Ascending aorta (tissue), 2 donors: ENCODE results near the gene REST. TPM values are rescaled to one million over a fixed set of nuclear protein-coding genes. Genes with fewer than 3 reads are reported as not detected.

Experiments used
- DNase-seq, 2 donors: peaks; one replicate each; pipeline ENCODE4 v3.0.0-alpha.2; 2019; ENCODE audit warnings: low spot score in 2 of 2
- H3K27ac ChIP-seq, 2 donors: fragments of 200-600 bp; sonication (generic); one replicate each; pipeline ENCODE4 v1.5.1; 2016 to 2017; ENCODE audit warnings: mild to moderate bottlenecking in 1 of 2
- H3K27me3 ChIP-seq: fragments of 200-600 bp; sonication (generic); one replicate; pipeline ENCODE4 v1.5.1; 2017
- H3K36me3 ChIP-seq, 2 donors: fragments of 200-600 bp; sonication (generic); one replicate each; pipeline ENCODE4 v1.5.1; 2016
- H3K4me1 ChIP-seq, 2 donors: fragments of 200-600 bp; sonication (generic); one replicate each; pipeline ENCODE4 v1.5.1; 2016 to 2017; ENCODE audit warnings: mild to moderate bottlenecking in 1 of 2
- H3K4me3 ChIP-seq, 2 donors: fragments of 200-600 bp; sonication (generic); one replicate each; pipeline ENCODE4 v1.5.1; 2016 to 2017; ENCODE audit warnings: mild to moderate bottlenecking in 1 of 2
- H3K9me3 ChIP-seq, 2 donors: fragments of 200-600 bp; sonication (generic); one replicate each; pipeline ENCODE4 v1.5.1; 2016
- intact Hi-C: fragments of 100-400 bp; cut with DNase I; formaldehyde crosslinking; loops from one replicate; pipeline ENCODE4 v1.15.1; 2023
- total RNA-seq: library from RNA; depleted of rRNA; stranded (reverse); fragments of >200 nt; gene quantifications from one replicate; pipeline ENCODE4 v1.1.0, GENCODE V29; 2016
- TF ChIP-seq, protein P1 (sequence below), 3 experiments: fragments of 200-600 bp in 2 of 3; fragments of 450-650 bp in 1 of 3; sonication (generic) in 2 of 3; IDR thresholded peaks; one replicate each; pipeline ENCODE4 v1.5.1; 2016 to 2019; ENCODE audit warnings: antibody characterized with exemption in 3 of 3, mild to moderate bottlenecking in 1 of 3, moderate library complexity in 1 of 3

REST gene
- total RNA-seq, 1 donor from 2014 or later: 86.5 TPM

DNA sequence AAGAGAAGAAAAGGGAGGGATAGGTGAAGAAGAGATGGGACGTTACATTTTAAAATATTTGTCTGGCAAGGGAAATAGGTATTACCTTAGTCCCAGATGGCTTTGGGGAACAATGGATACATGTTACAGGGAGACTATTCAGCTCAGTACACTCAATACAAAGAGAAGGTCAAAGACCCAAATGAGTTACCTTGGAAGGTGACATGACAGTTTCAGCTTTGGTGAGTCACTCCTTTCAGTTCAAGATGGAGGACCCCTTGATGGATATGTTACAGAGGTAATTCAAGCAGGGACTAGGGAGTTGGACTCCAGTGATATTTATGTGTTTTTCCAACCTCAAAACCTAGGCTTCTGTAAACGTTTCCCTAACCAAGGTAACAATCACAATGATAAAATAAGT is 64.7 kb downstream of the REST start:
- Histone ChIP-seq H3K9me3 (peaks cover 0 to 8% of the 10 kb centered on the region in 2 donors), H3K4me3 (no peak overlapping the region), H3K27me3 (no peaks in the 10 kb centered on the region), H3K27ac (no peak overlapping the region), H3K4me1 (peaks cover 5 to 10% of the 10 kb centered on the region in 2 donors), H3K36me3 (peaks cover 37 to 63% of the 10 kb centered on the region in 2 donors)
- TF ChIP-seq, protein P1, sequence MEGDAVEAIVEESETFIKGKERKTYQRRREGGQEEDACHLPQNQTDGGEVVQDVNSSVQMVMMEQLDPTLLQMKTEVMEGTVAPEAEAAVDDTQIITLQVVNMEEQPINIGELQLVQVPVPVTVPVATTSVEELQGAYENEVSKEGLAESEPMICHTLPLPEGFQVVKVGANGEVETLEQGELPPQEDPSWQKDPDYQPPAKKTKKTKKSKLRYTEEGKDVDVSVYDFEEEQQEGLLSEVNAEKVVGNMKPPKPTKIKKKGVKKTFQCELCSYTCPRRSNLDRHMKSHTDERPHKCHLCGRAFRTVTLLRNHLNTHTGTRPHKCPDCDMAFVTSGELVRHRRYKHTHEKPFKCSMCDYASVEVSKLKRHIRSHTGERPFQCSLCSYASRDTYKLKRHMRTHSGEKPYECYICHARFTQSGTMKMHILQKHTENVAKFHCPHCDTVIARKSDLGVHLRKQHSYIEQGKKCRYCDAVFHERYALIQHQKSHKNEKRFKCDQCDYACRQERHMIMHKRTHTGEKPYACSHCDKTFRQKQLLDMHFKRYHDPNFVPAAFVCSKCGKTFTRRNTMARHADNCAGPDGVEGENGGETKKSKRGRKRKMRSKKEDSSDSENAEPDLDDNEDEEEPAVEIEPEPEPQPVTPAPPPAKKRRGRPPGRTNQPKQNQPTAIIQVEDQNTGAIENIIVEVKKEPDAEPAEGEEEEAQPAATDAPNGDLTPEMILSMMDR (IDR thresholded peaks at IDR 0.05): no peak
- DNase-seq: no peak
- intact Hi-C loops: no loop called here

DNA sequence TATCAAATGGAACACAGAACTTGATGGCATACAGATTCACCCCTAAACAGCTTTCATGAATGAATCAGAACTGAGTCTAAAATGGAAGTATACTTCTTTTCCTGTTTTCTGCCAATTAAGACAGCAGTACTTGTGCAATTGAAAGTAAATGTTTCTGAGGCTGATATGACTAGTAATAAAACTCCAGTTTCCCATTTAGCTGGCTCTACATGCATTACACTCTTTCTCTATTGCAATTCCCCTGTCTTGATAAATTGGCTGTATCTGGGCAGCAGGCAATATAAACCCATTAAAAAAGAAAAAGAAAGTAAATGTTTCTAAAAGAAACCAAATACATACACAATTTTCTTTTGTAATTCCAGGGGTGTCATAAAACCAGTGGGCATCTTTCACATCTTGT is 65.1 kb downstream of the REST start:
- H3K4me3 ChIP-seq: no peak overlapping the region
- H3K36me3 ChIP-seq: peaks cover 36 to 61% of the 10 kb centered on the region in 2 donors
- H3K4me1 ChIP-seq: peaks cover 5 to 10% of the 10 kb centered on the region in 2 donors
- H3K27ac ChIP-seq: no peak overlapping the region
- no peaks in the 10 kb centered on the region for H3K27me3 ChIP-seq
- intact Hi-C loops: no loop called here
- DNase-seq: no peak
- peaks cover 0 to 8% of the 10 kb centered on the region in 2 donors for H3K9me3 ChIP-seq
- TF ChIP-seq, protein P1 (IDR thresholded peaks at IDR 0.05): no peak

- intact Hi-C loops: no loop called here
- Histone ChIP-seq H3K4me1 (peaks cover 5 to 10% of the 10 kb centered on the region in 2 donors), H3K4me3 (no peak overlapping the region), H3K27ac (no peak overlapping the region), H3K27me3 (no peaks in the 10 kb centered on the region), H3K9me3 (peaks cover 0 to 8% of the 10 kb centered on the region in 2 donors), H3K36me3 (peaks cover 32 to 57% of the 10 kb centered on the region in 2 donors)
- TF ChIP-seq, protein P1 (IDR thresholded peaks at IDR 0.05): no peak
- DNase-seq: no peak
These were observed 65.6 kb downstream of the REST start for GRCh38 chr4:56973336-56973735.

GRCh38 chr4:56976283-56976836 is 68.7 kb downstream of the REST start:
- no peaks in the 10 kb centered on the region for H3K27me3 ChIP-seq
- TF ChIP-seq, protein P1 (IDR thresholded peaks at IDR 0.05): no peak
- peaks cover 5 to 10% of the 10 kb centered on the region in 2 donors for H3K4me1 ChIP-seq
- H3K9me3 ChIP-seq: peaks cover 0 to 8% of the 10 kb centered on the region in 2 donors
- peak overlapping the region; percentile 84 to 91 for H3K4me3 ChIP-seq
- no peak for DNase-seq
- intact Hi-C loops: loop anchor here (2.0 to 5.0 kb wide), 5 partner anchors 61 to 1579 kb away; partner anchors contain the start of genes CEP135, IGFBP7 and TMEM165
- peaks cover 19 to 31% of the 10 kb centered on the region in 2 donors for H3K36me3 ChIP-seq
- peak overlapping the region; percentile 90 to 94 for H3K27ac ChIP-seq

DNA sequence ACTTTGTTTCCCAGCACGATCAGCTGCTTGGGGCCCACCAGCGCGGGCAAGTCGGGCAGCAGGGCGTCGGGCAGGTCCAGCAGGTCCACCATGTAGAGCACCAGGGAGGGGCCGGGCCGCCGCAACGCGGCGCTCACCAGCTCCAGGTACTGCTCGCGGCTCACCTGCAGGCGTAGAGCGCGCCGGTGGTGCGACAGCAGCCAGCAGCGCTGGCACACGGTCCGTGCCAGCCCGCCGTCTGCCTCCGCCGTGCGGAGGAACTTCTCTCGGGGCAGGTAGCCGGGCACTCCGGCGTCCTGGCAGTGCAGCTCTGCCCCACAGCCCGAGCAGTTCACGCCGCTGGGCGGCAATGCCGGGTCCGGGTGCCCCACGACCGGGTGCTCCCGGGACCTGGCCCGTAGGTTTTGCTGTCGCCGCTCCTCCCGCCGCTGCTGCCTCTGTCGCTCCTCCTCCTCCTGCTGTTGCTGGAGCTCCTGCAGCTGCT is 69.2 kb downstream of the REST start:
- Histone ChIP-seq H3K27ac (peak overlapping the region; percentile 90 to 94), H3K4me3 (peak overlapping the region; percentile 84 to 91), H3K4me1 (peaks cover 5 to 14% of the 10 kb centered on the region in 2 donors), H3K36me3 (peaks cover 19 to 27% of the 10 kb centered on the region in 2 donors), H3K27me3 (no peaks in the 10 kb centered on the region), H3K9me3 (peaks cover 0 to 8% of the 10 kb centered on the region in 2 donors)
- peak in 1 of 2 donors; percentile 66 for DNase-seq
- TF ChIP-seq, protein P1 (IDR thresholded peaks at IDR 0.05): peak in 2 of 3 experiments; percentile 15 to 19
- intact Hi-C loops: loop anchor here (1.0 to 5.0 kb wide), 7 partner anchors 19 to 1580 kb away; partner anchors contain the start of genes CEP135, IGFBP7 and TMEM165
